AG04449 (cell line): Measurements from ENCODE around the gene MAD2L1BP.

ENCODE experiments used
- CTCF ChIA-PET: fragments of 350-600 bp; formaldehyde crosslinking; extraction: SDS; loops from one replicate; lab custom pipeline; 2021; ENCODE audit warnings: antibody characterized with exemption; lab: Yijun Ruan, JAX
- POLR2A ChIA-PET: fragments of 400-600, 350-600 bp; formaldehyde crosslinking; extraction: SDS; loops from one replicate; lab custom pipeline; 2020; ENCODE audit warnings: antibody characterized with exemption, inconsistent platforms; lab: Yijun Ruan, JAX
- DNase-seq: peaks from one replicate; pipeline ENCODE4 v3.0.0-alpha.2; 2010; ENCODE audit warnings: low read depth, low spot score
- H3K4me3 ChIP-seq: 2 replicates; pipeline ENCODE4 v1.5.1; 2011; ENCODE audit warnings: low read depth, mild to moderate bottlenecking, control low read depth, low read length
- TF ChIP-seq, protein P1 (sequence below): IDR thresholded peaks from one replicate; pipeline ENCODE4 v1.5.1; 2011; ENCODE audit warnings: mild to moderate bottlenecking, moderate library complexity, low read length, control low read depth, inconsistent platforms; ENCODE audit not compliant: insufficient read depth; ENCODE audit errors: missing control alignments

The MAD2L1BP gene

DNA sequence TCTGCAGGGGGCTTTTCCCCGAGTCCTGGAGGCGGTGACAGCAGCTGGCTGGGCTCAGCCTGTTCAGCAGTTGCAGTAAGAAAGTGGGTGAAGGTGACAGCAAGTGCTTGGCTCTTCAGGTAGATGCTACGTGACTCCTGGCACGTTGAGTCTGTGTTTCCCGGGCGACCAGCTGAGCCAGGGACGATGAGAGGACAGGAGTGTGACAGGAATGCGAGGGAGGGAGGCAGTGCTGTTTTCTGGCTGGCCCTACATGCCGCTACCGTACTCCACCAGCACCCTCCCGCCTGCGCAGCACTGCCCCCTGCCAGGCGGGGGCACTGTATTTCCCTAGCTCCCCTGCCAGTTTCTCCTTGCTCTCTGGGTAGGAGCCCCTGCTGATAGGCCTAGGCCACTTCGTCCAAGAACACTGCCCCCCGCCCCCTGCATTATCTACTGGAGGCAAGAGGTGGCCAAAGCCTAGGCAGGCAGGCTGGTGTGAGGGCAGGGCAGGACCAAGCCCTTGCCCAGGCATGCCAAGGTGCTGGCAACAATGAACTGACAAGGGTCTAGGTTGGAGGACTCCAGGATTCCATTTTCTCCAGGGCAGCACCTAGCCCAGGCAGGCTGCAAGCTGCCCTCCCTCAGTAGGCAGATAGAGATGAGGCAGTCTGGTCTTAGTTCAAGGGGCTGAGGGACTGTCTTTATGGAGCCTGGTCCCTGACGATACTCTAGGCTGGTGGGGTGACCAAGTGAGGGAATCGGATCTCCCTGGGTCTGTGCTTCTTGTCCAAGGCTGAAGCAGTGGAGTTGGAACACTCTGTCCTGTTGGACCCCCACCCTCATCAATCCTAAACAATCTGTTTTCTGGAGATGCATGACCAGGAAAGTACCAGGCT is 32.8 kb downstream of the MAD2L1BP start:
- CTCF ChIA-PET = interaction anchor here (0.8 to 15.5 kb wide), 33 partner anchors 11 to 525 kb away, joined by 3 to 324 read pairs (median 5); partner anchors contain the start of genes MRPS18A and RSPH9
- DNase-seq = no peak
- TF ChIP-seq, protein P1, sequence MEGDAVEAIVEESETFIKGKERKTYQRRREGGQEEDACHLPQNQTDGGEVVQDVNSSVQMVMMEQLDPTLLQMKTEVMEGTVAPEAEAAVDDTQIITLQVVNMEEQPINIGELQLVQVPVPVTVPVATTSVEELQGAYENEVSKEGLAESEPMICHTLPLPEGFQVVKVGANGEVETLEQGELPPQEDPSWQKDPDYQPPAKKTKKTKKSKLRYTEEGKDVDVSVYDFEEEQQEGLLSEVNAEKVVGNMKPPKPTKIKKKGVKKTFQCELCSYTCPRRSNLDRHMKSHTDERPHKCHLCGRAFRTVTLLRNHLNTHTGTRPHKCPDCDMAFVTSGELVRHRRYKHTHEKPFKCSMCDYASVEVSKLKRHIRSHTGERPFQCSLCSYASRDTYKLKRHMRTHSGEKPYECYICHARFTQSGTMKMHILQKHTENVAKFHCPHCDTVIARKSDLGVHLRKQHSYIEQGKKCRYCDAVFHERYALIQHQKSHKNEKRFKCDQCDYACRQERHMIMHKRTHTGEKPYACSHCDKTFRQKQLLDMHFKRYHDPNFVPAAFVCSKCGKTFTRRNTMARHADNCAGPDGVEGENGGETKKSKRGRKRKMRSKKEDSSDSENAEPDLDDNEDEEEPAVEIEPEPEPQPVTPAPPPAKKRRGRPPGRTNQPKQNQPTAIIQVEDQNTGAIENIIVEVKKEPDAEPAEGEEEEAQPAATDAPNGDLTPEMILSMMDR = peak; percentile 77
- POLR2A ChIA-PET = interaction anchor here (1.0 to 1.4 kb wide), 2 partner anchors 19 to 102 kb away, joined by 3 to 6 read pairs; partner anchors contain the start of genes MRPS18A and VEGFA
- H3K4me3 ChIP-seq = no peak overlapping the region

GRCh38 chr6:43669050-43669921 is 33.6 kb downstream of the MAD2L1BP start:
- ChIA-PET CTCF (interaction anchor here (0.8 to 15.5 kb wide), 13 partner anchors 10 to 411 kb away, joined by 3 to 324 read pairs (median 35); partner anchors contain the start of genes MRPS18A, RSPH9 and VEGFA), POLR2A (interaction anchor here (0.5 to 1.4 kb wide), 3 partner anchors 19 to 101 kb away, joined by 3 to 6 read pairs (median 3); partner anchors contain the start of genes MRPS18A and VEGFA)
- TF ChIP-seq, protein P1 = no peak
- no peak for DNase-seq
- H3K4me3 ChIP-seq = no peak overlapping the region

- no peak for DNase-seq
- TF ChIP-seq, protein P1 = no peak
- H3K4me3 ChIP-seq = no peak overlapping the region
- POLR2A ChIA-PET = interaction anchor here (1.4 kb wide), 1 partner anchor 100 kb away, joined by 6 read pairs; the partner anchor contains the start of gene VEGFA
- CTCF ChIA-PET = interaction anchor here (0.8 to 15.5 kb wide), 10 partner anchors 9 to 410 kb away, joined by 3 to 324 read pairs (median 8); partner anchors contain the start of genes MRPS18A, RSPH9 and VEGFA
These were observed 34.4 kb downstream of the MAD2L1BP start for GRCh38 chr6:43669922-43670622.

DNA sequence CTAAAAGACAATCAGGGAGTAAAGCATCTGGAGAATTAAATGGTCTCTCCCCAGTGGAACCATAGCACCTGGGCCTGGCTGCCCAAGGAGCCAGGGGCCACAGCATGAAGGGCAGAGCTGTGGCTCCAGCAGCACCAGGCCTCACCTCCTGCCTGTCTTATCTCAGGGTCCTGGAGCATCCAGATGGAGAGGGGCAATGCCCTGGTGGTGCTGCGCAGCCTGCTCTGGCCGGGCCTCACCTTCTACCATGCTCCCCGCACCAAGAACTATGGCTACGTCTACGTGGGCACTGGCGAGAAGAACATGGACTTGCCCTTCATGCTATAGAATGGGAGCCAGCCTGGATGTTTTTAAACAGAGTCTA is 35.0 kb downstream of the MAD2L1BP start:
- H3K4me3 ChIP-seq = no peak overlapping the region
- ChIA-PET CTCF (interaction anchor here (1.0 to 15.5 kb wide), 8 partner anchors 9 to 410 kb away, joined by 4 to 324 read pairs (median 10); partner anchors contain the start of genes MRPS18A and RSPH9), POLR2A (no interaction called here)
- TF ChIP-seq, protein P1 = no peak
- DNase-seq = no peak

DNA sequence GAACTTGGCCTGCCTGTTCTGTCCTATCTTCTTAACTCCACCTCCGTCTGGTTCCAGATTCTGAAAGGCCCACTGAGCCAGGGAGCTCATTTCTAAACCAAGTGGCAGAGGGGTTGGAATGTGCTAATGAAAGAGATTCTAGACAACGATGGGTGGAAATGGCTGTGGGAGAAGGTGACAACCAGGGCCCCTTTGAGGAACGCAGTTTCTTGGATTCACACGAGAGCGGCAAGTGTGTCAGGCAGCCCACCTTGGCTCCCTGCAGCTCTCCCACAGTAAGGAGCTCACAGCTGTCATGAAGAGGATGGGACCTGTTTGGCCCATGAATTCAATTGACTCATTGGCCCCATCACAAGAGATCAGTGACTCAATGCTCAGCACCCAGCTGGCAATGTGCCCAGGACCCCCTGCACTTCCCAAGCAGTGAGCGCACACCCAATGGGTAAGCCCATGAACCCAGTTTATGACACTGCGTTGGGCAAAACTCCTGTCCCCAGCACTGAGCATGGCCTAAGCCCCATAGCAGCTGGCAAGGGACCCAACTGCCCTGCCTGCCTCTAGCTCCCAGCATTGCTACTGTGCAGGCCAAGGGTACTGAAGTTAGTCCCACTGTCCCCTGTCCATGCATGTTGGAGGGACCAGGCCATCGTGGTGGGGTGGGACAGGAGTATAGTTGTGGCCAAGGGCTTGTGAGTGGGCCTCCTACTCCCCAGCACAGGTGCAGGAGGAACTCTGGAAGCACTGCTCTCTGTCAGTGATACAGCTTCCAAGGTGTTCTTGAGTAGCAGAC is 35.6 kb downstream of the MAD2L1BP start:
- CTCF ChIA-PET = interaction anchor here (0.9 to 15.5 kb wide), 9 partner anchors 8 to 409 kb away, joined by 3 to 324 read pairs (median 5); partner anchors contain the start of gene MRPS18A
- DNase-seq = no peak
- no peak overlapping the region for H3K4me3 ChIP-seq
- TF ChIP-seq, protein P1 = no peak
- POLR2A ChIA-PET = interaction anchor here (0.6 kb wide), 1 partner anchor 55 kb away, joined by 3 read pairs; no protein-coding TSS in a partner anchor
